HG03460 (cell line): Measurements from ENCODE around the gene DMWD.
"Not testable (repeated sequence)": the region's sequence is repeated elsewhere in the genome, so short reads cannot be mapped to it uniquely, and the experiment has no call there.

Source experiments
- ATAC-seq: cut with Tn5 transposase; IDR thresholded peaks from one replicate; pipeline ENCODE4 v1.9.1; 2021; ENCODE audit not compliant: unreplicated experiment

DMWD gene

DNA sequence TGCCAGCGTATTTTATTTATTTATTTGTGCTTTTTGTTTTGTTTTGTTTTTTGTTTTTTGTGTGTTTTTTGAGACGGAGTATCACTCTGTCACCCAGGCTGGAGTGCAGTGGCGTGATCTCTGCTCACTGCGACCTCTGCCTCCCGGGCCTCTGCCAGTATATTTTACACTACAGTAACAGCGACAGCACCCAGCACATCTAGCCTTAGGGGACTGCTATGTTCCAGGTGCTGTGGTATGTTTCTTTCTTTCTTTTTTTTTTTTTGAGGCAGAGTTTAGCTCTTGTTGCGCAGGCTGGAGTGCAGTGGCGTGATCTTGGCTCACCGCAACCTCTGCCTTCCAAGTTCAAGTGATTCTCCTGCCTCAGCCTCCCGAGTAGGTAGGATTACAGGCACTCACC lies 41.2 kb downstream of the DMWD start:
- not testable (repeated sequence) for ATAC-seq

DNA sequence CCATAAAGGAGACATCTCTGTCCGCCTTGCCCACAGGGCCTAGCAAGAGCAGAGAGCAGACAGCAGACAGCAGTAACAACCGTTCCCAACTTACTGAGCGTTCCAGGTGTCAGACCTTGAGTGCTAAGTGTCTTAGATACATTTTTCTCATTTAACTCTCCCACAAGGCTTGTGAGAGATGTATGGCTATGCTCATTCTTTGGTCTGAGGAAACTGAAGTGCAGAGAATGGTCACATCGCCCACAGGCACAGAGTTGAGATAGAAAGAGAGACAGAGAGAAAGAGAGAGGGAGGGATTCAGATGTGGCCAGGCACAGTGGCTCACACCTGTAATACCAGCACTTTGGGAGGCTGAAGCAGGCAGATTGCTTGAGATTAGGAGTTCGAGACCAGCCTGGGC lies 45.1 kb downstream of the DMWD start:
- no peak for ATAC-seq

DNA sequence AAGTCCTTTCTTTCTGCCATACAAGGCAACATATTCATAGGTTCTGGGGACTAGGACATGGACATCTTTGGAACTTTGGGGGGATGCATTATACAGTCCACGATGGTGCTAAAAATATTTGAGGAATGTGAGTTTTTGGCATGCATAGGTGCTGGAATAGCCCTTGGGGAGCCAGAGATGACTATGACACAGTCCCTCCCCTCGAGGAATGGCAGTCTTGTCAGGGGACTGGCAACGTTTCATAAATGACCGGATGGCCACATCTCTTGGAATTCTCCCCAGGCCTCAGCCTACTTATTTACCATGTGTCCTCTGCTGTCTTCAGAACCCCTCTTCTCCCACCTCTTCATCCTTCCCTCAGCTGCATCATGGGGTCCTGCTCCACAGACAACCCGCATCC lies 45.8 kb downstream of the DMWD start:
- ATAC-seq: no peak

DNA sequence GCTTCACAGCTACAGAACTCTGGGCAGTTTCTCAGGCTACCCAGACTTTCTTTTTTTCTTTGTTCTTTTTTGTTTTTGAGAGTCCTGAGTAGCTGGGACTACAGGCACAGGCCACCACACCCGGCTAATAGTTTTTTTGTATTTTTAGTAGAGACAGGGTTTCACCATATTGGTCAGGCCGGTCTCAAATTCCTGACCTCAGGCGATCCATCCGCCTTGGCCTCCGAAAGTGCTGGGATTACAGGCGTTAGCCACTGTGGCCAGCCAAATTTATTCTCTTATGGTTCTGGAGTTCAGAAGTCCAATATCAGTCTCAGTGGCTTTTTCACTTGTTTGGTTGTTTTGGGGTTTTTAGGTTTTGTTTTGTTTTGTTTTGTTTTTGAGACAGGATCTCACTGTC lies 47.0 kb downstream of the DMWD start:
- no peak for ATAC-seq

DNA sequence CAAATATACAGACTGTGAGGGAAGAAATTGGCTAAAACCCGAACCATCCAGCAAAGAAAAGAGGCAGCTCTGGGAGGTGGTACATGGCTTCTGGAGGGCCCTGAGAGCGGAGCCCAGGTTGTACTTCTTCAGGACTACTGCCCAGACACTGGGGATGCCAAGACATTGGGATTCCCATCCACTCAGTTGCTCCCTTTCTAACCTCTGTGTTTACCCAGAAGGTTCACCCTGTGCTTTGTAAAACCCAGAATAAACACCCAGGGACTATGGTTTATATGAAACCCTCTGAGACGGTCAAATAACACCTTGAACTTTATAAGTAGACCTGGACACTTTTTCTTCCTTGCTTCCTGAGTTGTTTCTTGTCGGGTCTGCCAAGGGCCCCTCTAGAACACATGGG lies 49.7 kb downstream of the DMWD start:
- ATAC-seq: no peak

DNA sequence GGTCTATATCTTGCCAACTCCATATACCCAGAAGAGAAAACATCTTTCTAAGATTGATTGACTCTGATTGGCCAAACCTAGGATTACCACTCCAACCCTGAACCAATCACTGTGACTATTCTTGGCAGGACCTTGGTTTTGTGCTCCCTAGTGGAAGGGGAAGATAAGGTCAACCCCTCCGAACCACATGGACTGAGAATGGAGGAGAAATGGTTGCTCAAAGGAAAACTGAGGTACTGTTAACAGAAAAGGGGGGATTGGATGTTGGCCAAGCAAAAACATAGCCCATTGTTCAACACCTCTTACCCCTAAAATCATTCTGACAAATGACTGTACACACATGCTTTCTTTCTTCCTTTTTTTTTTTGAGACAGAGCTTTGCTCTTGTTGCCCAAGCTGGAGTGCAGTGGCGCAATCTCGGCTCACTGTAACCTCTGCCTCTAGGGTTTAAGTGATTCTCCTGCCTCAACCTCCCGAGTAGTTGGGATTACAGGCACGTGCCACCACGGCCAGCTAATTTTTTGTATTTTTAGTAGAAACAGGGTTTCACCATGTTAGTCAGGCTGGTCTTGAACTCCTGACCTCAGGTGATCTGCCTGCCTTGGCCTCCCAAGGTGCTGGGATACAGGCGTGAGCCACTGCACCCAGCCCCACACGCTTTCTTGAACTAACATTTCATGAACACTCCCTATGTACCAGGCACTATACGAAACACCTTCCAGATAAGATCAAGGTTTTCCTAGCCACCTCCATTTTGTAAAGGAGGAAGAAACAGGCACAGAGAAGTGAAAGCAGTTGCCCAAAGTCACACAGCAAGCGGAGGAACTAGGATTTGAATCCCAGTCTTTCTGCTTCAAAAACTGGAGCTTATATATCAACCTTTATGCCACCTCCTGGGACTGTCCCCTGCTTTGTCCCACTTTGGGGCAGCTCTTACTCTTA lies 52.9 kb downstream of the DMWD start:
- no peak for ATAC-seq

DNA sequence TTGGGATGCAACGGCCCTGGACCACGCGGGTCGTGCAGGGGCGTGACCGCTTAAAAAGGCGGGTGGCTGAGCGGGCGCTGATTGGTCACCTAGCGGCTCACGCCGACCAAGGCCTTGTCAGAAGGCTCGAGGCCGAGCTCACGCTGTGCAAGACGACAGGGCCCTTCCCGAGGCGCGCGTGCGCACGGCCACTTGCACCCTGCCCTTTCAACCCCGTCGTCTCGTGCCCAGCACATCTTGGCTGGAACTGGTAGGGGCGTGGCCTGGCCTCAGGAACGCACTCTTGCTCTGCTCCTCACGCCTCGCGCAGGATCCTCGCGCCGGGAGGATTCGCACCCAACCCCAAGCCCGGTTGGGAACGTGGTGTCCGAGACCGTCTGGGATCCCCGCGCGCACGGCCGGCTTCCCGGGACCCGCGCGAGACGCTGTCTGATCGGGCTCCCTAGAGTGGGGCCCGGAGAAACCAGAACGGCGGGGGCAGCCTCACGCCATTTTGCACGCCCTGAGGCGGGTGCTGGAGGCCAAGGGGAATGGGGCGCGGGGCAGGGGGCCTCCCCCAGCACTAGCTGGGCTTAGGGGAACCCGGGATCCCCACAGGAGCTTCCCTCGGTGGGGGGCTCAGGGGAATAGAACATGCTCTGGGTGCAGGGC lies 59.4 kb downstream of the DMWD start, which contains the start of gene MEIOSIN:
TSS of gene MEIOSIN (plus strand) at position 280 of the 651 bp plus-strand sequence. CDS start 1,938 bp downstream, outside the sequence.
- no peak for ATAC-seq
